Measurements from ENCODE around the gene LLCFC1.
A peak's percentile ranks its signal among the peaks of the same experiment; 100 is the strongest.

LLCFC1 gene

DNA sequence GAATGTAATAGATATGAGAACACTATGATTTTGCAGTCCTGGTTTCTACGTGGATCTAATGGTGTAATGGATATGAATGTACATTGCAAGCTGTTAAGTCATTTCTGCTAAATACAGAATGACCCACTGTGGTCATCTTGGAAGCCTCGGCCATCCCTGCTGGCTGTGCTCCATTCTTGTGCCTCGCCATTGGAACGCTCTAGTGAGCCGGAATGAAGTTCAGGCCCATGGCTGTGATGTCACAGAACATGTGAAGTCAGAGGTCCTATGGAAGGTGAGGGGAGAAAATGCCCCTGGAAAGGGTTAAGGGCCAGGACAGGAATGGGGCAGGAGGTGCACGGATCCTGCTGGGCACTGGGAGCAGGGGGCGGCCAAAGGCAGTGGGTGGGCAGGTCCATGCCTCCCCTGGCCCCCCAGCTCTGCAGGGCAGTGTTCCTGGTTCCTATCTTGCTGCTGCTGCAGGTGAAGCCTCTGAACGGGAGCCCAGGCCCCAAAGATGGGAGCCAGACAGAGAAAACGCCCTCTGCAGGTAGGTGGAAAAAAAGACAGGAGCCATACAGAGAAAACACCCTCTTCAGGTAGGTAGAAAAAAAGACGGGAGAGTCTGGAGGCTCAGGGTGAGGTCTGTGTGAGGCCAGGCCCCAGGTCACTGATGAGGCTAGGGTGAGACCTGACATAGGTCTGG is at the start of gene LLCFC1:
LLCFC1 (plus strand) TSS at position 259 of the 685 bp plus-strand sequence; CDS start at position 397, 138 bp downstream.
- peak in 1 of 2 experiments; percentile 22 for DNase-seq

GRCh38 chr7:142889816-142890215 is 49.5 kb upstream of the LLCFC1 start:
- DNase-seq = no peak

- DNase-seq = no peak
Measured at GRCh38 chr7:142890874-142891485, 48.3 kb upstream of the LLCFC1 start.

- no peak for DNase-seq
Measured at GRCh38 chr7:142891490-142892082, 47.7 kb upstream of the LLCFC1 start.

- DNase-seq = no peak
Measured at GRCh38 chr7:142892951-142893350, 46.3 kb upstream of the LLCFC1 start.

DNA sequence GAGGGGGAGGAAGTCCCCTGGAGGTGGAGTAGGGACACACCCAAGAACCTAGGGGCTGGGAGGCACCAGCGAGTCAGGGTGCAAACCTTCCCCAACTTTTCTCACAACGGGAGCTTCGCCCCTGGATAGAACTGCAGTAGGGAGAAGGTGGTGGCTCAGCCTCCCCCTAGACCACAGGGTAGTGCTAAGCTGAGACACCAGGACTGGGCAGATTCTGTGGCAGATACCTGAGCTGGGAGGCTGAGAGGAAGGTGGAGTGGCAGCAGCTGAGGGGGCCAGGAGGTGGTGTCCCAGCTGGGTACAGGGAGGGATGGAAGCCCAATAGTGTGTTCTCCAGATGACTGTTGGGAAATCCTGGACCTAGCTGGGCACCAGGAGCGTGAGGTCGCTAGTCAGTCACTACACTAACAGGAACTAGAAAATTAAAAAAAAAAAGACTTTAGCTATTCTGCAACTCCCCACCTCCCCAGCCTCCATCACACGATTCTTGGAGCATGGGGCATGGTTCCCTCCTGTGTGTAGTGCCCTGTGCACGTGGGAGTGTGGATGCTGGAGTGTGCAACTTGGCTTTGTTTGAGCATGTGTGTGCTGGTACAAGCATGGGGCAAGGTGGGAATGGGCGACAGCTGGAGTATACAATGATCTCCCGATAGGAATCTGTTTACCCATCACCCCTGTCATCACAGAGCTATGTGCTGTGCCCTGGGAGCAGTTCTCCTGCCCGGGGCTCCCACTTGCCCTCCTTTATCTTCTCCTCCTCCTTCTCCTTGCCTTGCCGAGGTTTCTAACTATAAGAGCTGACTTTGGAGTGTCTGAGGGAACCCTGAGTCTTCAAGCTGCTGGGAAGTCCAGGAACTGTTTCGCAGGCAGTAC is 44.9 kb upstream of the LLCFC1 start:
- no peak for DNase-seq

DNA sequence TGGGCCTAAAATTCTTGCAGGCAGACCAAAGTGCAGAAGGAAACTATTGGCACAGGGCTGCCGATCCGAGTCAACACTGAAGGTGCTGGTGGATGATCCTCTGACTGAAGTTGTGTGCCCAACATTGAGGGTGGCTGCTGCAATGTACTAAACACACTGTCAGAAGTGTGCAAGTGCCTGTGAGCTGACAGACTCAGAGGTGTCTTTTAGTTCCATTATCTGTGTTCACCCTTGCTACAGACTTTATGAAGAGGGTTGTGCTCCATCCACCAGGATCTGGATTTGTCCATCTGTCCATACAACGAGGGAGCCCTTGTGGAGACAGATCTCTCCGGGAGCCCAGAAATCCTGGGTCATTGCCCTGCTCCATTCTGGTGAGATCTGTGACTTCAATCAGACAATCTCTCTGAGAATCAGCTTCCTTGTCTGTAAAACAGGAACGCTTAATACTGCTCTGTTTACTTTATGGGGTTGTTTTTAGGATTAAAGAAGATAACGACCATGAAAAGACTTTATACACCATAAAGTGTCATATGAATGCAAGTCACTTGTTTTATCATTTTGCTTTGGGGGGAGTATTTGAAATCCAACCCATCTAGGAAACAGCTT is 44.2 kb upstream of the LLCFC1 start:
- DNase-seq = no peak

DNA sequence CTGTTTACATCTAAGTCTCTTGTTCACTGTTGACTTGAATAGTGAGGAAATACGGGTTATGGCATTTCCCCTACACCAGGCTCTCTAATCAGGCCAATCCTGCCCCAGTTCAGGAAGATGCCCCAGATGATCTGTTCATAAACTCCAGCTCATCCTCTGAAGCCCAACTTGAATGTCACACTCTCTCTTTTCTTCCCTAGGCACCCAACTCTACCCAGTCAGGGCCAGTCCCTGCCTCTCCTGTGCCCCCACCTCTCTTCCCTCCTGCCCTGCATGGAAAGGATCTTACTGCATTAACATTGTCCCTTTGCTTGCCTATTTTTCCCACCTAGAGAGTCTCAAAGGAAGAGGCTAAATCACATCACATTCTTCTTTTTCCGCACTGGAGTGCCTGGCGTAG is 43.1 kb upstream of the LLCFC1 start:
- no peak for DNase-seq

DNA sequence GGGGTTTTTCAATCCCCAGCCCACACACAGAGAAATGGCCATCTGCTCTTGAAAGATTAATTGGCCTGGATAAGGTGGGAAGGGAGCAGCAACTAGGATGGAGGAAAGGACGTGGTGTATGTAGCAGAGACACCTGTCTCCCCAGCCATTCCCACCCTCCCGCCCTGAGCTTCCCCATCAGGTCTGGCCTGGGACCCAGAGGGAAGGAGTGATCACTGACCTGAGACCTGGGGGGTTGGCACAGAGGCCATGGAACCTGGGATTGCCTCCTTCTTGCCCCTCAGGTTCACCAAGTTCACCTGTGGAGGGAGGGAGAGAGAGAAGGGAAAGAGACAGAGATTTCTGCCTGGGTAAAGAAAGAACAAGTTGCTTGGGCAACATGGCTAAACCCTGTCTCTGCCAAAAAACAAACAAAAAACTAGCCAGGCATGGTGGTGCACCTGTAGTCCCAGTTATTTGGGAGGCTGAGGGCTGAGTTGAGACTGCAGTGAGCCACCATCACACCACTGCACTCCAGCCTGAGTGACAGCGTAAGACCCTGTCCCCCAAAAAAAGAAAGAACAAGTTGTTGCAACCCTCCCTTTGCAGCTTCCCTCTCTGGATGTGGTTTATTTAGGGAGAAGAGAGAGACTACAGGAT is 42.4 kb upstream of the LLCFC1 start:
- no peak for DNase-seq

DNA sequence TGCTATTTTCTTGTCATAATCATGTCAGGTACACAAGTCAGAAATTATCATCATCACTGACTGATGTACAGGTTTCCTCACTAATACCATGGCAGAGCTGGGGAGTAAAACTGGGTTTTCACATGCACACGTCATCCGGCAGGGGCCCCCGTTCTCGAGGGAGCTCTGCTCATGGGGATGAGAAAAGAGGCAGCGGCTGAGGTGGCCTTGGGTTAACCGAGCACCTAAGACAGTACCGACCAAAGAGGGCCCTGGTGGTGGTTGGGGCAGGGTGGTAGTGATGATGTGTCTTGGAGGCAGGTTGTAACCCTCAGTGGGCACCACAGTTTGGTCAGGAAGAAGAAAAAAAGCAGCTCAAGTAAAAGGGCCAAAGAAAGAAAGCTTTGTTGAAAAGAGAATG is 41.6 kb upstream of the LLCFC1 start:
- no peak for DNase-seq

GRCh38 chr7:142898377-142899170 is 40.7 kb upstream of the LLCFC1 start:
- no peak for DNase-seq

- DNase-seq = no peak
Measured at GRCh38 chr7:142899661-142900060, 39.6 kb upstream of the LLCFC1 start.

- no peak for DNase-seq
Measured at GRCh38 chr7:142901426-142902259, 37.6 kb upstream of the LLCFC1 start.

- DNase-seq = no peak
Measured at GRCh38 chr7:142904128-142904527, 35.2 kb upstream of the LLCFC1 start.

- no peak for DNase-seq
Measured at GRCh38 chr7:142905759-142906158, 33.5 kb upstream of the LLCFC1 start.

GRCh38 chr7:142906643-142907042 is 32.6 kb upstream of the LLCFC1 start:
- DNase-seq = no peak

DNA sequence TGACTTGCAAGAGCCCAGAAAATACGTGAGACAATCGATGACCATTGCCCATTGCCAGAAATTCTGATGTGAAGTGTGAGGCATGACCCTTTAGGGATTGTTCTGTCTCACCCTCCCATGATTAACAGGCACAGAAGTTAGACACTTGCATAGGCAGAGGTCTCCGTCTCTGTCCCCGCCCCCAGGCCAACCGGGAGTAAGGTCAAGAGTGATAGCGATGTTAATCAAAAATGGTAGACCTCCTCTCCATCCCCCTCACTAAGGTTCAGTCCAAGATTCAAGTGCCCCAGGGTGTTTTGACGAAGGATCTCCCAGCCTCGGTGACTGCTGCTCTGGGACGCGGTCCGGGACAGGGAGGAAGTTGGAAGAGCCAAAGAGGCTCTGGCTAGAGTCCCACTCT is 31.0 kb upstream of the LLCFC1 start:
- DNase-seq = no peak

GRCh38 chr7:142908921-142909890 is 30.1 kb upstream of the LLCFC1 start:
- peak; percentile 46 to 55 for DNase-seq

- no peak for DNase-seq
Measured at GRCh38 chr7:142910031-142910433, 29.3 kb upstream of the LLCFC1 start.

Measured in Kasumi-1 (cell line).